Adrenal gland (tissue), 5 donors: ENCODE measurements around the gene MAML3.

ENCODE experiments used
- CTCF ChIP-seq, 6 experiments: fragments of 450-650 bp in 4 of 6; fragments of 200-600 bp in 2 of 6; sonication (generic) in 1 of 6; IDR thresholded peaks; 1 replicate in 5 of 6; 2 replicates in 1 of 6; pipeline versions ENCODE4 v1.5.1 to v1.8.0; 2016 to 2021; ENCODE audit warnings: antibody characterized with exemption in 6 of 6, mild to moderate bottlenecking in 2 of 6, moderate library complexity in 1 of 6
- POLR2A ChIP-seq, 2 donors: fragments of 450-650 bp; IDR thresholded peaks; one replicate each; pipeline ENCODE4 v1.6.1; 2017; ENCODE audit warnings: antibody characterized with exemption in 2 of 2, mild to moderate bottlenecking in 2 of 2, moderate library complexity in 1 of 2
- donor health status: DM: no; HTN: no; CAD: no.

GRCh38 chr4:139884438-139884837 lies 269.5 kb downstream of the MAML3 start:
- TF ChIP-seq CTCF (IDR thresholded peaks at IDR 0.05) (no peak), POLR2A (IDR thresholded peaks at IDR 0.05) (no peak)
